Non-pigmented ciliary epithelial cell (primary cell): Measurements from ENCODE around the gene EVC.

Experiments
- DNase-seq: peaks from one replicate; pipeline ENCODE4 v3.0.0-alpha.2; 2010; ENCODE audit warnings: low read depth

The EVC gene

DNA sequence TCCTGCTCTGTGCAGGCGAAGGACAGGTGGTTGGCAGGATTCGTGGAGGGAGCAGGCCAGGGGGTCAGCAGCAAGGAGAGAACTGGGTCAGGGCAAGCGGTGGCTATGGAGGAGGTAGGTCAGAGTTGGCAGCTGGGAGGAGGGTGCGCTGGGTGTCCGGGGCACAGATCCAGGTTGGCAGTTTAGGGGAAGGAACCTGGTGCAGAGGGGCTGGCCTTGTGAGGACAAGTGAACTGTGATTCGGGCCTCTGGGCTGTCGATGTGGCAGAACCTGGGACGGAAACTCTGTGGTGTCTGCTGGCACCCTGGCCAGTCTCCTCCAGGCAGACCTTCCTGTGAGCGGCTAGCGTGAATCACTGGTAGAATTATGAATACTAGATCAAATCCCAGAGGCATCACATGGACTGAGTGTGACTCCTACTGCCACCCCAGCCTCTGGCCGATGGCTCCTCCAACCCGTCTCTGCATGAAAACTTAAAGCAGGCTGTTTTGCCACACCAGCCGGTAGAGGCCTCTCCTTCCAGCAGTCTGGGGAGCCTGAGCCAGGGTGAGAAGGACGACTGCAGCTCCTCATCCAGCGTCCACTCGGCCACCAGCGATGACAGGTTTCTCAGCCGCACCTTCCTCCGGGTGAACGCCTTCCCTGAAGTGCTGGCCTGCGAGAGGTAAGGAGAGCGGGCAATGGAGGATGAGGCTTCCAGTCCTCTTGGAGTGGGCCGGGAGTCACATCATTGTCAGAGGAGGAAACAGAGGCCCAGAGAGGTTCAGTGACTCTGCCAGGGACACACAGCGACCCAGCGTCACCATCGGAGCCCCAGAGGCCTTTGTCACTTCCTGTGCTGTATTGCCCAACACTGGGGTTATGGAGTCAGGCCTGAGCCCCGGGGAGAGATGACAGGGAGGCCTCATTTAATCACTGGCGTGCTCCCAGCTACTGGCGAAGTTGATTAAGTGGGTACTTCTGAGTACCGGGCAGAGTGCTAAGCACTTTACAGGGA is 20.3 kb downstream of the EVC start:
- no peak for DNase-seq

DNA sequence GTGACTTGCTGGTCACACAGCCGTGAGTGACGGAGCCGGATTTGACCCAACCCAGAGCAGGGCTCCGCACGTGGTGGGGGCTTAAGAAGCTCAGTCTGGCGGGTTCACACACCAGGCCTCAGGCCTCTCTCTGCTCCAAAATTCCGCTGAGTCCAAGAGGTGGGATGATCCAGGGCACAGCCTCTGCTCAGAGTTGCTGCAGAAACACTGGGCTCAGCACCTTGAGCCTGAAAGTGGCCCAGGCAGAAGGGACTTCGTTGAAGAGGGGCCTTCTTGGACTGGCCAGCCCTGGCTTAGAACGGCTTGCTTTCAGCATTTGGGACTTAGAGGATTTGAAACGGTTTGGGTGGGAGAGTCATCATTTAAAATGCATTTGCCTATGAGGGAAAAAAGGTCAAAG is 21.2 kb downstream of the EVC start:
- no peak for DNase-seq

DNA sequence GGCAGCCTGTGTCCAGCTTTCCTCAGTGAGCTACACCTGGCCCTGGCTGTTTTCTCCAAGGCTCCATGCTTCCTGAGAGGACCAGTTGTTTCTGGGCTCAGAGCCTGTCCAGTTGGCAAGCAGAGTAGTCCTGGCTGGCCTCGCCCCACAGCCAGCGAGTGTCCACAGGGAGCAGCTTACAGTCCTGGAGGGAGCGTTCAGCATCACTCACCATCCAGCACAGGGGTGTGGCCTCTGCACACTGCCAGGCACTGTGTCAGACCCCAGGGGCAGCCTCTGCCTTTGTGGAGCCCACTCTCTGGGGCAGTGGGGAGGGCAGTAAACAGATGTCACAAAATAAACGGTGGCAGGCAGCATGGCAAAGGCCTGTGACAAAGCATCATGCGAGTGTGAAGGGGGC is 23.9 kb downstream of the EVC start:
- DNase-seq: no peak

- no peak for DNase-seq
Measured at GRCh38 chr4:5735463-5735862, 24.5 kb downstream of the EVC start.

DNA sequence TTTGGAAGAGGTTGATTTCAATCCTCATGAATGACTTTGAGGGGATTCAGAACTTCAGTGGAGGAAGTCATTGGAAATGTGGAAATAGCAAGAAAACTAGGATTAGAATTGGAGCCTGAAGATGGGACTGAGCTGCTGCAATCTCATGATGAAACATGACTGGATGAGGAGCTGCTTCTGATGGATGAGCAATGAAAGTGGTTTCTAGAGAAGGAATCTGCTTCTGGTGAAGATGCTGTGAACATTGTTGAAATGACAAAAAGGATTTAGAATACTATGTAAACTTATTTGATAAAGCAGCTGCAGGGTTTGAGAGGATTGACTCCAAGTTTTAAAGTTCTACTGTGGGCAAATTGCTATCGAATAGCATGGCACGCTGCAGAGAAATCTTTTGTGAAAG is 27.1 kb downstream of the EVC start:
- no peak for DNase-seq

DNA sequence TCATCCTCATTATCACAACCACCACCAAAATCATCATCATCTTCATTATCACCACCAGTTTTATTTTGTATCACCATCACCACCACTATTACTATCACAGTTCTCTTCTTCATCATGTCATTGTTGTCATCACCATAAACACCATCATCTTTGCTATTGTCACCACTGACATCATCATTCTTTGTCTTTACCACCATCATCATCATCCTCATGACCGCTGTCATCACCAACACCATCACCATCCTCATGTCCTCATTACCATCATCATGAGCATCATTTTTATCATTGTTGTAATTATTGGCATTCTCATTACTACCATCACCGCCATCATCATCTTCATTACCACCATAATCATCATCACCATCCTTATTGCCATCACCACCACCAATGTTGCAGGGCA is 31.4 kb downstream of the EVC start:
- DNase-seq: no peak

DNA sequence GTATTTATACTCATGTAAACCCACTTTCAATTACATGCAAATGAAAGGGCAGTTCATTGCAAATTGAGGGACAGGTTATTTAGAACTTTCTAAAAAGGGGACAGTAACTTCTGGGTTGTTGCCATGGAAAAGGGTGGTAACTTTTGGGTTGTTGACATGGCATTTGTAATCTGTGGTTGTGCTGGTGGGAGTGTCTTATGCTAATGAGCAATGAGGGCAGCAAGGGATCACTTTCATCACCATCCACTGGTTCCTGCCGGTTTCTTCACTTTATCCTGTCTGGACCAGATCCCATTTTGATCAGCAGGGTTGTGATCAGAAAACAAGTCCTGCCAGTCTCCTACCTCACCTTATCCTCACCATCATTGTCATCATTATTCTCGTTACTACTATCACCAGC is 32.0 kb downstream of the EVC start:
- no peak for DNase-seq

- DNase-seq: no peak
Measured at GRCh38 chr4:5746250-5746649, 35.2 kb downstream of the EVC start.

- no peak for DNase-seq
Measured at GRCh38 chr4:5746829-5747737, 36.1 kb downstream of the EVC start.

- DNase-seq: peak; percentile 96
Measured at GRCh38 chr4:5747738-5748375, 36.9 kb downstream of the EVC start.

- no peak for DNase-seq
Measured at GRCh38 chr4:5749568-5749967, 38.6 kb downstream of the EVC start.

DNA sequence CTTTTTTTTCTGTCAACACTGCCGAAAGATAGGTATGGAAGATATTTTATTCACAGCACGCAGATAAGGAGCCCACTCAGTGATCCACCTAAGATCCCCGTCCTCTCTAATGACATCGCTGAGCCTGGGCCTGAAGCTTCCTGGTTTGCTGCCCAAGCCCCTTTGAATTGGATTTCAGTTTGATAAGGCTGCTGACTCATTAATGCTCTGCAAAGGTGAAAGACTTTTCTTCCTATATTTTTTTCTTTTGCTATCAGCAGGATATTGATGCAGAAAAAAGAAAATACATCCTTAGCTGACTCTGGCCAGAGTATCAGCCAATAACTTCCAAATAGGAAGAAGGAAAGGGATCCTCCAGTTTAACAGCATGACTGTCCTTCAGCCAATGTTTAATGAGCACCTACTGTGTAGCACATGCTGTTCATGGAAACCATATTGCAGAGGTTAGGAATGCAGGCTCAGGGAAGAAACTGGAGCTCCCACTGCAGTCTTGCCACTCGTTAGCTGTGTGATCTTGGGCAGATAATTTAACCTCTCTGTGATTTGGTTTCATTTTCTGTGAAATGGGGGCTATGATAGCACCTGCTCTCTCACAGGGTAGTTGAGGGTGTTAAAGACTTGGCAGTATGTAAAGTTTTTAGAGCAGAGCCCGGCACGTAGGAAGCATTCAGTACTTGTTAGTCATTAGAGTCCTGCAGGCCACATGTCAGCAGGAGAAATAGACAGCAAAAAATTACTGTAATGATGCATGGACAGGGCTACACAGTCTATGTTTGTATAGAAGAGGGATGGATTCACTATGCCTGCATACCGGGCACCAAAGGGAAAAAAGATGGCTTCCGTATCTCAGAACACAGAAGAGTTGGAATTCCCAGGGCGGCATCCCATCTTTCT is 39.3 kb downstream of the EVC start:
- peak; percentile 63 for DNase-seq

- no peak for DNase-seq
Measured at GRCh38 chr4:5750946-5751665, 40.1 kb downstream of the EVC start.

DNA sequence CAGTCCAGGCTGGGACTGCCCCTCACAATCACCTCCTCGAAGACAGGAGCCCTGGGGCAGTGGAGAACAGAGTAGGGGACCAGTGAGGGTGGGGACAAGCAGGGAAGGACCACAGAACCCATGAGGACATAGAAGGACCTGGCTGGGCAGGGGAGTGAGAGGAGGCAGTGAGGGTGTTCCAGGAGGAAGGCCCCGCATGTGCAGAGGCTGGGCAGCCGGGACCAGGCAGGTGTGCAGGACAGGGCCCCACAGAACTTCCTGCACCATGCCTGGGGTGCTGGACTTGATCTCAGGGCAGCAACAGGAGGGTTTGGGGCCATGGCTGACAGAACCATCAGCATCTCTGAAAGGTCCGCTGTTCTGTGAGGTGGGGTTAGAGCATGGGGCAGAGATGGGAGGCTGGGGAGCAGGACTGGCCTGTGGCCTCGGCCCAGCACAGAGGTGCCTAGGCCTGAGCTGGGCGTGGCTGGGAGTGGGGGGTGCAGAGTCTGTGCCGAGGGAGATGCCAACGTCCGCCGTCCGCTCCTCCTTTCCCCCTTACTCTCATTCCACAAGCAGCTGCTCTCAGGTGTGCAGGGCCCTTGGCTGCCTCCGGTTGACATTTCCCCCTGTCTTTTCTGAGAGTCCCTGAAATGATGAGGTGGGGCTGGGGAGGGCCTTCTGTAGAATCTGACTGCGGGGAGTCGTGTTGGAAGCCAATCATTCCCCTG is 40.8 kb downstream of the EVC start:
- DNase-seq: no peak

GRCh38 chr4:5752376-5753184 is 41.6 kb downstream of the EVC start:
- DNase-seq: peak; percentile 70

- no peak for DNase-seq
Measured at GRCh38 chr4:5753366-5753765, 42.4 kb downstream of the EVC start.

GRCh38 chr4:5753766-5754528 is 42.9 kb downstream of the EVC start:
- DNase-seq: peak; percentile 90

DNA sequence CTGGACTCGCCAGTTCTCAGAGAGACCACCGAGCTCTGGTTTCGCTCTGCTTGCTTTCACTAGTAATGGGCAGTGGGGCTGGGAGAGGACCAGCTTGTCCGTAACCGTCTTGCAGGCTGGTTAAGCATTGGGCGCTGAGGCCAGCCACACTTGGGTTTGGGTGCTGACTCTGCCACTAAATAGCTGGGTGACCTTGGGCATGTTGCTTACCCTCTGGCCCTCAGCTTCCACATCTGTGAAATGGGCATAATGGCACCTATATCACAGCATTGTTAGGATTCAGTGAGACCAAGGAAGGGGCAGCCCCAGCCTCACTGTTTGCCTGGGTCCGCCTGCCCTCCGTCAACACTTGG is 43.5 kb downstream of the EVC start:
- no peak for DNase-seq
